Thyroid gland (tissue), 4 donors: ENCODE measurements around the gene PRND.
"Not testable (repeated sequence)": the region's sequence is repeated elsewhere in the genome, so short reads cannot be mapped to it uniquely, and the experiment has no call there.

Source experiments
- CTCF ChIP-seq, 6 experiments: fragments of 200-600 bp in 3 of 6; fragments of 450-650 bp in 3 of 6; sonication (generic) in 3 of 6; IDR thresholded peaks; one replicate each; pipeline ENCODE4 v1.5.1; 2016 to 2019; ENCODE audit warnings: antibody characterized with exemption in 6 of 6, mild to moderate bottlenecking in 2 of 6, inconsistent platforms in 1 of 6, moderate library complexity in 1 of 6
- POLR2A ChIP-seq, 2 donors: fragments of 450-650 bp; IDR thresholded peaks; one replicate each; pipeline ENCODE4 v1.6.1; 2017; ENCODE audit warnings: antibody characterized with exemption in 2 of 2, mild to moderate bottlenecking in 2 of 2, moderate library complexity in 1 of 2

DNA sequence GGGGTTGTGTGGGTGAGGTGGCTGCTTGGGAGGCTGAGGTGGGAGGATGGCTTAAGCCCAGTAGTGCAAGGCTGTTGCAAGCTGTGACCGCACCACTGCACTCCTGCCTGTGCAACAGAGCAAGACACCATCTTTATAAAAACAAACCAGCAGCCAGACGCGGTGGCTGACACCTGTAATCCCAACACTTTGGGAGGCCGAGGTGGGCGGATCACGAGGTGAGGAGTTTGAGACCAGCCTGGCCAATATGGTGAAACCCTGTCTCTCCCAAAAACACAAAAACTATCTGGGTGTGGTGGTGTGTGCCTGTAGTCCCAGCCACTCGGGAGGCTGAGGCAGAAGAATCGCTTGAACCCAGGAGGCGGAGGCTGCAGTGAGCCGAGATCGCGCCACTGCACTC, 14.8 kb upstream of the PRND start:
- TF ChIP-seq CTCF, POLR2A (IDR thresholded peaks at IDR 0.05): not testable (repeated sequence)
